ENCODE data around the gene MAN2A1.

GRCh38 chr5:109655841-109656240 lies 33.9 kb upstream of the MAN2A1 start:
- TF ChIP-seq CTCF (IDR thresholded peaks at IDR 0.05; ENCODE audit: low read length), result no peak
- TF ChIP-seq EZH2 (optimal IDR thresholded peaks at IDR 0.05; ENCODE audit: low read depth, low read length), result no peak

Measured in MM.1S (cell line).